NCI-H1105 (cell line): ENCODE measurements around the gene NUDCD3.
"Not testable (repeated sequence)": the region's sequence is repeated elsewhere in the genome, so short reads cannot be mapped to it uniquely, and the experiment has no call there.

ENCODE experiments used
- DNase-seq: peaks from one replicate; lab custom pipeline; 2025; lab: John Stamatoyannopoulos, UW

Gene NUDCD3

DNA sequence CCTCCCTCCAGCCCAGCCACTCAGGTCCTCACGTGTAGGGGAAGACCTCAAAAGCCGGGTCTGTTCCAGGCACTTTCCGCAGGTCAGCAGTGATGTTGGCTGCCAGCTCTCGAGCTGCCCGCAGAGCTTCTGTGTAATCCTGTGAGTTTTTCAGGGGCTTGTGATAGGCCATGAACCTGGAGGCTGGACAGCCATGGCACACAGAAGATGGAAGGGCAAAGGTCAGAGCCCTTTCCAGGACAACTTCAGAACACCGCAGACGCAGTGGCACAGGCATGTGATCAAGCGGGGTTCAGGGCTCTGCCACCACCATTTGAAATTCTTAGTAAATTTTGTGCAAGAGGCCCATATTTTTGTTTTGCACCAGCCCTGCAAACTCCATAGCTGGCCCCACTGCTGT, 26.7 kb upstream of the NUDCD3 start:
- DNase-seq: no peak

DNA sequence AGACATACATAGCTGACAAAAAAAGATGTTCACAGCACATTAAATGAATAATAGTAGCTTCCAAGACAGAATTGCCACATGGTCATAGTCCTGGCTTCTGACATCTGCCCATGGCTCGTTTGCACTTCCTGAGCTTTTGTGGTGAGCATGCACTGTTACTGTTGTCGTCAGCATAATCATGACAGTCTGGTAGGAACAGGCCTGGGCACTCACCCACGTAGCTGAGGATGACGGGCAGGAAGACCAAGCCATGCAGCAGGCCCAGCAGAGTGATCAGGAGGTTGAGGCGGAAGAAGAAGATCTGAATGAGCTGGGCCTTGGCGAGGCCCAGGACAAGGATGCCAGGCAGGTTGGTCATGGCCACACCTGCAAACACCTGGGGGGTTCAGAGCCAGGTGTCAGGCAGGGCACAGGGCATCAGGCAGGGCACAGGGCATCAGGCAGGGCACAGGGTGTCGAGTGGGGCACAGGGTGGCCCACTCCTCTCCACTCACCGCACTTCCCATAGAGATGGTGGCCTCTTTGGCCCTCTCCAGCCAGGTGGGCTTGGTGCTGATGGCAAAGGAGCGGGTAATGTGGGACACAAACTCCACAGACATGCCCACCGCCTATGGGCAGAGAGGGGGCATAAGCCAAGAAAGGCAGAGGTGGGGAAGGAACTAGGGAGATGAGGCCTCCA, 25.3 kb upstream of the NUDCD3 start:
- no peak for DNase-seq

GRCh38 chr7:44512736-44513135, 22.3 kb upstream of the NUDCD3 start:
- DNase-seq: no peak

- no peak for DNase-seq
These were observed 21.5 kb upstream of the NUDCD3 start for GRCh38 chr7:44511863-44512468.

GRCh38 chr7:44511236-44511635, 20.8 kb upstream of the NUDCD3 start:
- no peak for DNase-seq

DNA sequence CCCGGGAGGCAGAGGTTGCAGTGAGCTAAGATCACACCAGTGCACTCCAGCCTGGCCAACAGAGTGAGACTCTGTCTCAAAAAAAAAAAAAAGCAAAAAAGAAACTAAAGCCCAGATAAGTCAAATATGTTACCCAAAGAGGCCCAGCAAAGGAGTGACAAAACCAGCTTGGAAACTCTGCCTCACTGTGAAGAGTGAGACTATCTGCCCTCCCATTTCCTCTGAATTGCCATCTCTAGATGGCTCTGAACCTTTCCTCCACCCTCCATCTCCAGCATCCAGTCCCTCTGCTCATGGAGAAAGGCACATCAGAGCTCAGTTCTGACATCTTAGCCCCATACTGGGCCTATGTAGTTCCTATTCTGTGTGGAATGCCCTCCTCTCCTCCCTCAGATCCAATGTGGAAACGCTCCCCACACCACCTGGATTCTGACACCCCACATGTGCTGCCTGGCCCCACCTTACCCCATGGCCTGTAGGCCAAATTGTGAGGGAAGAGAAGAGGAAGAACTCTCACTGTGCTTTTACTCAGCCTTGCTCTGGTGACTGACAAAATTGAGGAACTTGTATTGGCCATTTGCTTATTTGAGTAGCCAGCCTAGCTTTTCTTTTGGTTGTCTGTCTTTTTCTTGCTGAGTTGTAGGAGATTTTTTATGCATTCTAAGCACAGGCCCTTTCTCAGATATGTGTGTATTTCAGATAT, 18.0 kb upstream of the NUDCD3 start:
- no peak for DNase-seq

DNA sequence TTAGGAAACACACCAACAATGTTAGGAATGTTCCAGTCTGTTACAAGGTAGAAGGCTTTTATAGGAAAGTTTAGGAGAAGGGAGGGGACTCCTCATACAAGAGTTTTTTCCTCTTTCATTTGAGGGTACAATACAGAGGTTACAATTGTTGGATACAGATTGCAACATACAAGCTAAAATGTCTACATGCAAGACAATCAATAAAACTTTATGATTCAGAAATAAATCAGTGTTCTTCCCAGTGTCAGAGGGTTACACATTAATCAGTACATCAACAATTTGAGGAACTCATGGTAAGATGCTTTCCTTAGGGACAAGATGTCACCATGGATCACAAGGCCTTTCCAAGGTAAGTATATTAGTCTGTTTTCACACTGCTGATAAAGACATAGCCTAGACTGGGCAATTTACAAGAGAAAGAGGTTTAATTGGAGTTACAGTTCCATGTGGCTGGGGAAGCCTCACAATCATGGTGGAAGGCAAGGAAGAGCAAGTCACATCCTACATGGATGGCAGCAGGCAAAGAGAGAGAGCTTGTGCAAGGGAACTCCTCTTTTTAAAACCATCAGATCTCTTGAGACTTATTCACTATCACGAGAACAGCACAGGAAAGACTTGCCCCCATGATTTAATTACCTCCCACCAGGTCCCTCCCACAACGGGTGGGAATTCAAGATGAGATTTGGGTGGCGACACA, 16.3 kb upstream of the NUDCD3 start:
- not testable (repeated sequence) for DNase-seq

GRCh38 chr7:44505595-44505994, 15.1 kb upstream of the NUDCD3 start:
- DNase-seq: no peak

GRCh38 chr7:44498230-44498954, 7.9 kb upstream of the NUDCD3 start:
- DNase-seq: no peak

DNA sequence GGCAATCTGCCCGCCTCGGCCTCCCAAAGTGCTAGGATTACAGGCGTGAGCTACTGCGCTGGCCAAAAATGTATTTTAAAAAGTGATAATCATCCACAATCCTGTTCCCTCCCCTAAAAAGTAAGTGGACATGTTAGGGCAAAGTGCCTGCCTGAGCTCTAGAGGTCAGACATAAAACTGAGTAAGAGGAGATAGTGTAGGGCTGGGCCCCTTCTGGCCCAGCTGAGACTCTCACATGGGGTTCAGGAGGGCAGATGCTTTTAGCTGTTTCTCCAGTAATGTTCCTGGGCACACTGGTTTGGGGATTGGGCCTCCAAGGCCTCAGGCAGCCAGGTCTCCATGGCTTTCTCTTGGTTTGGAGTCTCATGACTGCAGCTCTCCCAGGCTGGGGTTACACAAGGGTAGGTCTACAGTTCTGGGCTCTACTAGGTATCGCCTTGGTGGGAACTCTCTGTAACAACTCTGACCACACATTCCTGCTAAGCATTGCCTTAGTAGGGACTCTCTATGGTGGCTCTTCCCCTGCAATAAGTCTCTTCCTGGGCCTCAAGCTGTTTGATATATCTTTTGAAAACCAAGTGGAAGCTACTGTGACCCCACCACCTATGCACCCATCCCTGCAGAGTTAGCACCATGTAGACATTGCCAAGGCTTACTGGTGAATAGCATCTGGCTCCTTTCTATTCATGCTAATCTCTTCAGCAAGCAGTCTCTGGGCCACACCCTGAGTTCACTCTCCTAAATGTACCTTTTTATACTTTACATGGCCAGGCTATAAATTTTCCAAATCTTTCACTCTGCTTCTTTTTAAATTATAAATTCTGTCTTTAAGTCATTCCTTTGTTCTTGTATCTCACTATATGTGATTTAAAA, 6.9 kb upstream of the NUDCD3 start:
- DNase-seq: no peak

GRCh38 chr7:44496385-44496784, 5.9 kb upstream of the NUDCD3 start:
- DNase-seq: no peak

GRCh38 chr7:44494960-44495359, 4.5 kb upstream of the NUDCD3 start:
- no peak for DNase-seq

- DNase-seq: no peak
These were observed 771 bp upstream of the NUDCD3 start for GRCh38 chr7:44491229-44491628.

DNA sequence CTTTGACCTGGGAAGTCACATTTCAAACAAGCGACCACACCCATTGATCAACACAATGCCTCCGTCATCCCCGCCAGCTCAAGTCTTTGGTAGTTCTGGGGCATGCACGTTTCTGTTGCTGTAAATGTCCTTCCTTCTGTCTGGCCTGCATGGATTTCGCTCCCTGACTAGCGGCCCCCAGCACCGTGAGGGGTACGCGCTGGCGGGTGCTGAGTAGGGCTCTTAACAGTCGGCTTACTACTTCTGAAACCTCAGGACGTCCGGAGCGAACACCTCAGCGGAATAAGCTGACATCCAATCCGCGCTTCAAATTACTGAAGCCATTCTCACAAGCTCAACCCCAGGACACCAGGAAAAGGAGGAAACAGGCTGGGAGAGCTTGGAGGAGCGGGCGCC, 505 bp downstream of the NUDCD3 start:
- DNase-seq: no peak

DNA sequence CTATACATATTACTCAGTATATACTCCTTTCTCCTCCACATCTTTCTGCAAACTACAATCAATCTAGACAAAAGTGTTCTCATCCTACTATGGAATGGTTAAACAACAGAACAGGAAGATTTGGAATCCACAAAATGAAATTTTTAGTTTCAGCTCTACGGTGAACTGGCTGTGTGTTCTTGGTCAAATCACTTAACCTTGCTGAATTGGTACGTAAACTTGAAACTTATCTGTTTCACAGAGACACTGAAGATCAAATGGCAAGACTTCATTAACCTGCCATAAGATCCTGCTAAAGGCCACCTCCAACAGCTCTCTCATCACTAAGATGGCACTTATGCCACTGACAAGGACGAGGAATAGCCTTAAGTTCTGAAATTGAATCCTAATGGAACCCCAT, 1.5 kb downstream of the NUDCD3 start:
- DNase-seq: no peak

- DNase-seq: no peak
These were observed 3.8 kb downstream of the NUDCD3 start for GRCh38 chr7:44486693-44487092.

- DNase-seq: no peak
These were observed 4.5 kb downstream of the NUDCD3 start for GRCh38 chr7:44486001-44486400.

DNA sequence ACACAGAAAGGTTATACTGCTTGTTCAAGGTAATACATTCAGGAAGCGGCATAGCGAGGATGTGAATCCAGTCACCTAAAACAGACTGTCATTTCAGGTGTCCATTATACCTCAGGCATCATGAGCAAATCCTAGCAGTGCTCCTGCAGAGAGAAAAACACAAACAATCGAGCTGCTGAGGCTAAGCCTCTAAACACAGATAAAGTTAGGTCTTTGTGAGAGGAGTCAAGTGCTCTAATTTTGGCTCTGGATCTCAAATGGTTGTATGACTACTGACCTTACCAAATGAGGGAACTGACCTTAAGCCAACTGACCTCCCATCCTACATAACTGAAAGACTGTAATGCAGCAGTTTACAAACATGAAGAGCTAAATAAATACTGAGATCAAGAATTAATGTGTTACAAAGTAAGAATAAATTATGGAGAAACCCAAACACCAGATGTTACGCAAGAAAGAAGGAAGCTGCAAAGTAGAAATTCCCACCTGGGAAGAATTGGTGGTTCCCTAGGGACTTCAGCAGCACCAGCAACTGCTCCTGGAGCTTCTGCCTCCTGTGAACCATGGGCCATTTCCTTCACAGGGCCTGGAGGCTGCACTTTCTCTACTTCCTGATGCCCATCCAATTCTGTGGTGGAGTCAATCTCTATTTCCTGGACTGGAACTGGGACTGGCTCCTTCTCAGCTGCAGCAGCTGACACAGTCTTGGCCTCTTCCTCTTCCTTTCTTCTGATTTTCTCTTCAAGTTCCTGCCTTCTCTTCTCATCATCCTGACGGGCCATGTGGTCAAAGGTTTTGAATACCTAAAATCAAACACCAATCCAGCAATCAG, 5.8 kb downstream of the NUDCD3 start:
- DNase-seq: no peak

DNA sequence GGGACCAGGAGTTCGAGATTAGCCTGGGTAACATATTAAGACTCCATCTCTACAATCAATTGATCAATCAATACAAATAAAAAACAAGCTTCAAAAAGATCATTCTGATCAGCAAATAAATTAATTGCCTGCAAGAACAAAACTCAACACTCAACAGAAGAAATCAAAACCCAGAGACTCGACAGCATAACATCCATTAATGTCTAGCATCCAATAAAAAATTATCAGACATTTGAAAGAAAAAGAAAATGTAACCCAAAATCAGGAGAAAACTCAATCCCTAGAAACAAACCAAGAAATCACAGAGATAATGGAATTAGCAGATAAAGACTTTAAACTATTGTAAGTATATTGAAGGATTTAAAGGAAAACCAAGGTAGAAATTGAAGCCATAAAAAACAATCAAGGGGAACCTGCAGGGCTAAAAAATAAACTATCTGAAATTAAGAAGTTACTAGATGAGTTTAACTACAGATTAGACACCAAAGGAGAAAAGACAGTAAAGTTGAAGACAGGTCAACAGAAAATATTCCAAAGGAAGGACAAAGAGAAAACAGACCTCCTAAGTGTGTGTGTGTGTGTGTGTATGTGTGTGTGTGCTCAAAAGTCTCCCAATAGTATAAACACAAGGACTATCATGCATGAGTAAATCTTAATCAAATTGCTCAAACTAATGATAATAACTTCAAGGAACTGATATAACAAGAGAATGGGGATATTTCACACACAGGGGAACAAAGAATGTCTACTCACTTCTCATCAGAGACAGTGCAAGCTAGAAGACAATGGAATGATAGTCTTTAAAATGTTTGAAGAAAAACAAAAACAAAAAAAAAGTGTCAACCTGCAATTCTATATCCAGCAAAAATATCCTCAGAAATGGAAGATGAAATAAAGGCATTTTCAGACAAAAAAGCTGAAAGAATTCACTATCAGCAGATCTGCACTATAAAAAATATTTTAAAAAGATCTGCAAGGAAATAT, 7.7 kb downstream of the NUDCD3 start:
- DNase-seq: no peak
